H4 (cell line): ENCODE data around the gene CFAP47. TPM values are rescaled to one million over a fixed set of nuclear protein-coding genes. Genes with fewer than 3 reads are reported as not detected.
"Not testable (repeated sequence)": the region's sequence is repeated elsewhere in the genome, so short reads cannot be mapped to it uniquely, and the experiment has no call there.

Source experiments
- DNase-seq: peaks from one replicate; pipeline ENCODE4 v3.0.0-alpha.2; 2015; ENCODE audit warnings: low spot score
- total RNA-seq: library from RNA; depleted of rRNA; stranded (reverse); fragments of >200 nt; shearing (Covaris generic); gene quantifications from 2 replicates; pipeline ENCODE4 v1.2.3, GENCODE V29; 2014; rRNA removed

The CFAP47 gene
- total RNA-seq = 0.84 and 1.6 TPM in 2 replicates

DNA sequence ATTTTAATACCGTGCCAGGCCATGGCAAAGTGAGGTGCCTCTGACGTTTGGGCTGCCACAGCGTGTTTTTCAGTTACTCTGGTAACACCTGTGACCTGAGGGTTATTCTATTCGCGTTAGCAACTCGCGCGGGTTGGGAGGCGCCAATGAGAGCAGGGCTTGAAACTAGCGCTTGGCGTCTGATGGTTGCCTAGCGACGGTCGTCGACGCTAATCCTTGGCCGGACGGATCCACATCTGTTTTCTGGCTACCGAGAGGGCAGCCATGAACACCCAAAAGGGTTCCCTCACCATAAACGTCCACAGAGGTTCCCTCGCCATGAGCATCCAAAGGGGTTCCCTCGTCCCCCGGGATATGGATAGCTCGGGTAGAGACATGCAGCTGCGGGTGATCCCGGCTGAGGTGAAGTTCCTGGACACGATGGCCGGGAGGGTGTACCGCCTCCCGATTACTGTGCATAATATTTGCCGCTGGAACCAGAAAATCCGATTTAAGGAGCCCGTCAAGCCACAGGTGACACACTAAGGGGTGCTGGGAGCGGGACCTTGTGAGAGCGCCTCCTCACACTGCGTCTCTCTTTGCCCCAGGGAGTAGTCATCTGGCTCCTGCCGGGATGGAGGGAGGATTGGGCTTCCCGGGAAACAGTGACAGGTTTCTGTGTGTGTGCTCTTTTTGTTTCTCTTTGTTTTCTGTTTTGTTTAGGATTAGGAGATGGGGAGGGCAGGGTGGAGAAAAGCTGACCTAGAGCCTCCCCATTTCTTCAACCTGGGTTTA is at the start of gene CFAP47:
TSS of gene CFAP47 (plus strand) at position 199 of the 774 bp plus-strand sequence. CDS start at position 265, 66 bp downstream.
- peak; percentile 46 for DNase-seq

DNA sequence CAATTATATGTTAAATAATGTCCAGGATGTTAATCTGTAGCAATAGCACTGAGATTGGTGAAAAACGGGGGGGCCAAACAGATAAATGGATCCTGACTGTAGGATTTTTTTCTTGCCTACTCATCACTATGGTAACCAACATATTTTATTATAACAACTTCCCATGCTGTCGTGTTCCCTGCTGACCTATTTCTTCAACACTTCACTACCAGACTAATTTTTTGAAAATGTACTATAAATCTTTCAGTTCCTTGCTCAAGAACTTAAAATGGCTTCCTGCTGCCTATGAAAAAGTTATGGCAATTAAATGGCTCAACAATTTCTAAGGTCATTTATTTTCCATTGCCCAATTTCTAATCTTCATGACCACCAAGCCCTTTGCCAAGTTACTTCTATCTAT is 38.9 kb upstream of the CFAP47 start:
- DNase-seq = no peak

DNA sequence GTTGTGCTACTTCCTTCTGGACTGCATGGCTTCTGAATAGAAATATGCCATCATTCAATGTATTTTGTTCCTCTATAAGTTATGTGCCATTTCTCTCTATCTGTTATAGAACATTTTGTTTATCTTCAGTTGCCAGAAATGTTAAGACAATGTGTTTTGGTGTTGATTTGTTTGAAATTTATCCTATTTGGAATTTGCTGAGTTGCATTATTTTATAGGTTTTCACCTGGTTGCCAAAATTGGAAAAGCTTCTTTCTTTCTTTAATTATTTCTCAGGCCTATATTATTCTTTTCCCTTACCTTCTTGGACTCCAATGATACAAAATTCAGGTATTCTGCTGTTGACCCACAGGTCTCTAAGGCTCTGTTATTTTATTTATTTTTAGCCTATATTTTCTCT is 33.4 kb upstream of the CFAP47 start:
- DNase-seq = no peak

DNA sequence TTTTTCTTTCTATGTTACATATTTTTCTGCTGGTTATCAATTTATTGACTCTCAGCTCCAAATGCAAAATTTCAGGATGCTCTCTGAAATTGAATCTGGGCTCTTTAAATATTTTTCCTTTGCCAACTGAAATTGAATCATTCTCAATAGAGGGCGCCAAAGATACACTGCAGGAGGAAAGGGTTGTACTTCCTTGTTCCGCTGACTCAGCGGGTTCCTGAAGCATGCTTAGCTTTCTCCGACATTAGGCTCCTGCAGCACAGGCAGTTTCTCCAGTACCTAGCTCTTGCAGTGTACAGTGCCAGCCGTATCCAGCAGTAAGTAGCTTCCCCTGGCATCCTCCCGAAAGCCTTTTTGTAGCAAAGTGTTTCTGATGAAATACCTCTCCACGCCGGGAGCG is 28.8 kb upstream of the CFAP47 start:
- peak; percentile 85 for DNase-seq

- not testable (repeated sequence) for DNase-seq
These were observed 67.3 kb downstream of the CFAP47 start for GRCh38 chrX:35986816-35987215.

DNA sequence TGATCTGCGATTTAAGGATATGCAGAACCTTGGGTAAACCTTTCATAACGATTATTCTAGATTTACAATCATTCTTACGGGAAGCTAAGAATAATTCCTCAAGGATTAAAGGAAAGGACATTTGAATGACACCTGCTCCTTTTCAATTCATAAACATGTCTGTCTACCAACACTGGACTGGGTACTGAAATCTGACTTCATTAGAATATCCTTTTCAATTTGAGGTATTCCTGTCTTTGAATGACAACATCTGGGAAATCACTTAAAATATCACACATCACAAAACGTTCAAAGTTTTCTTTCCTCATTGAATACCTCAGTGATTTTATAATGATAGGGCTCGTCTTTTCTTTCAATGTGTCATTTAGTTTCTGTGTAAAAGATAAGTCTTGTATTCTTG is 87.7 kb downstream of the CFAP47 start:
- no peak for DNase-seq

DNA sequence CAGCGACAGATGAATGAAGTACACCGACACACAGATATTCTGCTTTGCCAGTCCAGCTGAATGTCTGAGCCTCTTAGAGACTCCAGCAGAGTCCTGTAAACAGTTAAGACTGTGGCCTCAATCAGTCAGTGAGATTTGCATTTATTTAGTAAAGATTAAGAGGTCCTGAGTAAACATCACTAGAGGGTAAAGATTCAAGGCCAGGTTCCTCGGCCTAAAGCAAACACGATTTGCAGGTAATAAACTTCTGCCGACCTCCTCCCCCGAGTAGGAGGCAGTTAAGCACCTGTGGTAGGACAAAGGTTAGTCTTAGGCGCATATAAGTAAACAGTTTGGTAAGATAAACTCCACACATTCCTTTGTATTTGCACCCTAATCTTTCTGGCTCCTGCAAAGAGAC is 99.6 kb downstream of the CFAP47 start:
- no peak for DNase-seq

- DNase-seq = no peak
These were observed 116.0 kb downstream of the CFAP47 start for GRCh38 chrX:36035550-36035949.

DNA sequence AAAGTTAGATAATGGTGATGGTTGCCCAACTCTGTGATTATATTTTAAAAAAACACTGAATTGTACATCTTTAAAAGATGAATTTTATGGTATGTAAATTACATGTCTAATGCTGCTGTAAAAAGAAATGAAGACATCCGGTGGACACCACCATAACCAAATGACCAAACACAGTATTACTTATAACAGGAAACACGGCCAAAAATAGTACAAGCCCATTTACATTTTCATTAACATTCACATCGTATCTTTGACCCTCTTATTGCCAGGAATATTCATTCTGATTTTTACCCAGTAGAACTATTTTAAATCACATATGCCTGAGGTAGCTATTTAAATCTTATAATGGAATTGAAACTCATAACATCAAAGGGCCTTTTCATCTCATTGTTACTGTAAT is 143.2 kb downstream of the CFAP47 start:
- no peak for DNase-seq

- DNase-seq = no peak
These were observed 151.5 kb downstream of the CFAP47 start for GRCh38 chrX:36071061-36071460.

GRCh38 chrX:36075009-36075408 is 155.5 kb downstream of the CFAP47 start:
- not testable (repeated sequence) for DNase-seq

DNA sequence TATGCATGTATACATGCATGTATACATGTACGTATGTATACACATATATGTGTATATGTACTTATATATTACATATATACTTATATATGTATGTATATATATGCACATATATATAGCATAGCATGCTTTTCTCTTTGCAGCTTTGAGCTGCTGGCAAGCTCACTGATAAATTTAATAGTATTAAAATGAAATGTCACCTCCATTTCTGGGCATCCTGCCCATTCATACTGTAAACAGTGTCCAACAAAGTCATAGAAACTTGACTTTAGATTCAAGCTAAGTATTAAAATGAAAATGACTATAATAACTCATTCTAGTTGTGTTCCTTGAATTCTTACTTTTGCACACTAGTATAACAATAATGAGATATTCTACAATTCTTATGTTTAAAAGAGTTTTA is 163.7 kb downstream of the CFAP47 start:
- DNase-seq = no peak

- DNase-seq = no peak
These were observed 167.8 kb downstream of the CFAP47 start for GRCh38 chrX:36087366-36087765.

DNA sequence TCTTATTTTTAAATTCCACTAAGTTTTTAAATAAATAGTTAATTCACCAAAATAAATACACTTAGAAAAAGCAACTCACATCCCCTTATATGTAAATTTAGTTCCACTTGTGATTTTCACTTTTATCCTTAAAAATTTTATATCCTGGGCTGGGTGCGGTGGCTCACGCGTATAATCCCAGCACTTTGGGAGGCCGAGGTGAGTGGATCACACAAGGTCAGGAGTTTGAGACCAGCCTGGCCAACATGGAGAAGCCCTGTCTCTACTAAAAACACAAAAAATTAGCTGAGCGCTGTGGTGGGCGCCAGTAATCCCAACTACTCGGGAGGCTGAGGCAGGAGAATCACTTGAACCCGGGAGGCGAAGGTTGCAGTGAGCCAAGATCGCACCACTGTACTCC is 169.4 kb downstream of the CFAP47 start:
- DNase-seq = not testable (repeated sequence)

DNA sequence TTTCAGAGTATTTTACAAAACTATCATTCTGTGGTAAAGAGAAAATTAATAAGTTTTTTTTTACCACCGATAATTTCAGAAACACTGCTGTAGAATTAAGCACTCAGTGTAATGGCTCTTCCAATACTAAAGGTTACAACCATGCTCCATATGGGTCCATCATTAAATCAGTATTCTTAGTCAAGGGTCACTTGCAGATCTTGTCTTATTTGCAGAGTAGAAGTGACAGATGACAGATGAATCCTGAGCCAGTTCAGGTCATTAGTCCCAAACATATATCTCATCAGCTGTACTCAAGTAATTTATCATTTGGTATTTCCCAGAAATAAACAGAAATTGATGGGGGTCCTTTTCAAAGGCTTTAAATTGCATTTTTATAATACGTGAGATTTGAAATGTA is 182.9 kb downstream of the CFAP47 start:
- DNase-seq = no peak

DNA sequence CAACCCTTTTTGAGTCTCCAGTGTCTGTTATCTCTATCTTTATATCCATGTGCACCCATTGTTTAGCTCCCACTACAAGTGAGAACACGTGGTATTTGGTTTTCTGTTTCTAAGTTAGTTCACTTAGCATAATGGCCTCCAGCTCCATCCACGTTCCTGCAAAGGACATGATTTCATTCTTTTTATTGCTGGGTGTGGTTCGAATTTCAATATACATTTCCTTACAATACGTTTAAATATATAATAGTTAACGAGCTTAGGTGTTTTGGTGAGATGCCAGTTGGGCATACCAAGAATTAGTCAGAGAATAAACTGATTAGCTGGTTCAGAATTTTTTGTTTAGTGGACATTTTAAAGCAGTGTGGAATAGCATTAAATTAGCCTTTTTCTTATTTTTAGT is 196.7 kb downstream of the CFAP47 start:
- DNase-seq = no peak

GRCh38 chrX:36159254-36159653 is 239.7 kb downstream of the CFAP47 start:
- no peak for DNase-seq

- no peak for DNase-seq
These were observed 240.5 kb downstream of the CFAP47 start for GRCh38 chrX:36160081-36160480.

GRCh38 chrX:36198575-36198974 is 279.0 kb downstream of the CFAP47 start:
- no peak for DNase-seq

- no peak for DNase-seq
These were observed 280.4 kb downstream of the CFAP47 start for GRCh38 chrX:36199928-36200327.

DNA sequence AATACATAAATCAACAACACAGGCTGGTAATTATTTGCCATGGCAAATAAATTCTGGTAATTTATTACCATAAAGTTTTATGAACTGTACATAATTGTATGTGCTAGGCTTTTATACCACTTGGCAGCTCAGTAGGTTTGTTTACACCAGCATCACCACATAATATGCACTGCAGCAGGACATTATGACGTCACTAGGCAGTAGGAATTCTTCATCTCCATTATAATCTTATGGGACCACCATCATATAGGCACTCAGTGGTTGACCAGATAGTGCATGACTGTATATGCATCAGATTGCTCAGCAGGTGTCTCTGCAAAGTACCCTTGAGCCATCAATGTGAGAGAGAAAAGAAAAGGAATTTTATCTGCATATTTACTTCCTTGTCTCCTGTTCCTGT is 295.4 kb downstream of the CFAP47 start:
- no peak for DNase-seq

DNA sequence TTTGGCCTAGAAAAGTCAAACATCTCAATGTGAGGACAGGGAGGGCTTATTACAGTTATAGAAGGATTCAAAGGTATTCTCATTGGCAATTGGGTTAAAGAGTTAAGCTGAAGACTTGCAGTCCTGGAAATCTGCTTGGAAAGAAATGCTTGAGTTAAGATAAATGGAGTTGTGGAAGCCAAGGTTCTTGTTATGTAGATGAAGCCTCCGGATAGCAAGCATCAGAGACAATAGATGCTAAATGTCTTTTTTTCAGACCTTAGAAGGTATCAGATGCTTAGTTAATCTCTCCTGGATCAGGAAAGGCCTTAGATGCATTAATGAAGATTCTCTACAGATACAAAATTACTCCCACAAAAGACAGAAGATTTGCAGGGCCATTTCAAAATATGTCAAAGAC is 299.3 kb downstream of the CFAP47 start:
- DNase-seq = no peak

GRCh38 chrX:36234840-36235528 is 315.4 kb downstream of the CFAP47 start:
- DNase-seq = not testable (repeated sequence)
